K562 (cell line): ENCODE results near the gene NPR2. TPM values are rescaled to one million over a fixed set of nuclear protein-coding genes. Genes with fewer than 3 reads are reported as not detected.
A peak's percentile ranks its signal among the peaks of the same experiment; 100 is the strongest.

ENCODE experiments used
- ARID1B ChIP-seq: fragments of 450-650 bp; IDR thresholded peaks from 2 replicates; pipeline ENCODE4 v1.6.1; 2016; ENCODE audit warnings: antibody characterized with exemption, mild to moderate bottlenecking, inconsistent platforms
- ATF6 ChIP-seq: sonication (generic); formaldehyde crosslinking; IDR thresholded peaks from 2 replicates; pipeline ENCODE4 v1.4.0; 2020; ENCODE audit warnings: mild to moderate bottlenecking, missing genetic modification reagents
- CREB3 ChIP-seq: fragments of 450-650 bp; conservative IDR thresholded peaks from 2 replicates; pipeline ENCODE4 v1.6.1; 2016; ENCODE audit warnings: missing genetic modification characterization, low read depth, mild to moderate bottlenecking, missing compliant biosample characterization, moderate library complexity
- E2F3 ChIP-seq: fragments of 250-450 bp; sonication (Bioruptor Pico); IDR thresholded peaks from 2 replicates; pipeline ENCODE4 v1.4.0; 2020; ENCODE audit warnings: mild to moderate bottlenecking
- EP400 ChIP-seq: fragments of 450-650 bp; IDR thresholded peaks from 2 replicates; pipeline ENCODE4 v1.6.1; 2017; ENCODE audit warnings: antibody characterized with exemption, mild to moderate bottlenecking, moderate library complexity
- FOSL1 ChIP-seq: fragments of 200-800 bp; sonication (Bioruptor generic); conservative IDR thresholded peaks from 2 replicates; pipeline ENCODE4 v1.6.1; 2016; ENCODE audit warnings: missing genetic modification characterization, missing compliant biosample characterization
- HES1 ChIP-seq: fragments of 450-650 bp; IDR thresholded peaks from 2 replicates; pipeline ENCODE4 v1.6.1; 2016; ENCODE audit warnings: low read depth, mild to moderate bottlenecking, moderate library complexity
- HNRNPK ChIP-seq: fragments of 200-400 bp; formaldehyde crosslinking; IDR thresholded peaks from one replicate; pipeline ENCODE4 v1.6.1; 2018; ENCODE audit warnings: mild to moderate bottlenecking, low read depth, low read length; ENCODE audit not compliant: poor library complexity, severe bottlenecking
- JUND ChIP-seq, 2 experiments: IDR thresholded peaks; 2 replicates in 1 of 2; 3 replicates in 1 of 2; pipeline ENCODE4 v1.6.1; 2011; ENCODE audit warnings: borderline replicate concordance in 2 of 2, low read depth in 2 of 2, low read length in 2 of 2, improper control_type of control experiment in 1 of 2, missing biosample characterization in 1 of 2, missing genetic modification characterization in 1 of 2, missing genetic modification reagents in 1 of 2
- MCM3 ChIP-seq: fragments of 450-650 bp; IDR thresholded peaks from 2 replicates; pipeline ENCODE4 v1.6.1; 2016
- MXI1 ChIP-seq: IDR thresholded peaks from 2 replicates; pipeline ENCODE4 v1.6.1; 2011; ENCODE audit warnings: low read depth, mild to moderate bottlenecking, improper control_type of control experiment, low read length
- PHF20 ChIP-seq: fragments of 450-650 bp; IDR thresholded peaks from 2 replicates; pipeline ENCODE4 v1.6.1; 2018; ENCODE audit not compliant: partially characterized antibody
- RBFOX2 ChIP-seq: fragments of 200-400 bp; formaldehyde crosslinking; IDR thresholded peaks from 2 replicates; pipeline ENCODE4 v1.6.1; 2017; ENCODE audit warnings: low read depth, mild to moderate bottlenecking, low read length, moderate library complexity
- SAFB2 ChIP-seq: fragments of 200-400 bp; formaldehyde crosslinking; IDR thresholded peaks from 2 replicates; pipeline ENCODE4 v1.6.1; 2018; ENCODE audit warnings: borderline replicate concordance, low read length, low read depth, moderate library complexity; ENCODE audit not compliant: severe bottlenecking
- SMARCC2 ChIP-seq: fragments of 450-650 bp; IDR thresholded peaks from 2 replicates; pipeline ENCODE4 v1.6.1; 2017; ENCODE audit warnings: antibody characterized with exemption, moderate library complexity, mild to moderate bottlenecking, low read depth
- SOX6 ChIP-seq: fragments of 450-650 bp; IDR thresholded peaks from 2 replicates; pipeline ENCODE4 v1.6.1; 2014; ENCODE audit warnings: mild to moderate bottlenecking
- SRSF7 ChIP-seq: fragments of 200-400 bp; formaldehyde crosslinking; optimal IDR thresholded peaks from 2 replicates; pipeline ENCODE3; 2017; ENCODE audit warnings: mild to moderate bottlenecking, low read depth, low read length
- TOE1 ChIP-seq, 2 experiments: fragments of 450-650 bp in 1 of 2; sonication (generic) in 1 of 2; formaldehyde crosslinking in 1 of 2; IDR thresholded peaks; 2 replicates each; pipeline versions ENCODE4 v1.7.1 to v1.8.0; 2016 to 2022; ENCODE audit warnings: borderline replicate concordance in 2 of 2, mild to moderate bottlenecking in 2 of 2, antibody characterized with exemption in 1 of 2, inconsistent platforms in 1 of 2, low read depth in 1 of 2, missing genetic modification reagents in 1 of 2, moderate library complexity in 1 of 2
- ZNF143 ChIP-seq: sonication (generic); formaldehyde crosslinking; IDR thresholded peaks from 2 replicates; pipeline ENCODE4 v1.9.0; 2022; ENCODE audit warnings: mild to moderate bottlenecking, missing genetic modification reagents
- ZNF146 ChIP-seq: IDR thresholded peaks from one replicate; pipeline ENCODE4 v1.6.1; 2018; ENCODE audit warnings: missing compliant biosample characterization; ENCODE audit not compliant: unreplicated experiment
- ZNF444 ChIP-seq: fragments of 250-450 bp; sonication (Bioruptor Pico); IDR thresholded peaks from 2 replicates; pipeline ENCODE4 v1.4.0; 2020; ENCODE audit warnings: mild to moderate bottlenecking, moderate library complexity
- ZNF512 ChIP-seq: IDR thresholded peaks from 2 replicates; pipeline ENCODE4 v1.6.1; 2016; ENCODE audit warnings: missing genetic modification characterization, missing compliant biosample characterization
- ZNF695 ChIP-seq: fragments of 450-650 bp; formaldehyde crosslinking; IDR thresholded peaks from 2 replicates; pipeline ENCODE4 v1.4.0; 2020; ENCODE audit warnings: mild to moderate bottlenecking, moderate library complexity
- polyA plus RNA-seq, 8 experiments: library from polyadenylated mRNA; depleted of rRNA in 4 of 8; stranded (reverse) in 5 of 8; unstranded in 3 of 8; fragments of >200 nt; fragmentation: Nextera tagmentation in 2 of 8; fragmentation: Illumina TruSeq in 1 of 8; extraction: Ambion mirVana in 2 of 8; extraction: Trizol in 1 of 8; gene quantifications; 2 replicates each; pipeline versions ENCODE4 v1.2.1 to v1.2.3, GENCODE V29; 2011 to 2014; ENCODE audit warnings: inconsistent platforms in 1 of 8, missing spikeins in 1 of 8
- total RNA-seq, 7 experiments: library from RNA; depleted of rRNA in 6 of 7; stranded (reverse); fragments of >200 nt in 6 of 7; fragmentation: Illumina TruSeq in 2 of 7; extraction: Trizol in 2 of 7; gene quantifications; 2 replicates each; pipeline versions ENCODE4 v1.2.1 to v1.2.3, GENCODE V29; 2011 to 2021; ENCODE audit warnings: low replicate concordance in 1 of 7

The NPR2 gene
- total and polyA plus RNA-seq, 9 of the 15 experiments (the other 6 are each of a cell fraction or from before 2014, with no cell fraction given), result 2.4 to 12.9 (median 6.0) TPM

- TF ChIP-seq TOE1 (IDR thresholded peaks at IDR 0.05; ENCODE audit: borderline replicate concordance), result peak; percentile 65
- TF ChIP-seq TOE1 (CRISPR knock-in tag; IDR thresholded peaks at IDR 0.05; ENCODE audit: borderline replicate concordance, low read depth), result no peak
- TF ChIP-seq RBFOX2, result no peak
- no peak for TF ChIP-seq SOX6
- no peak for TF ChIP-seq E2F3 (CRISPR knock-in tag)
- TF ChIP-seq SAFB2, result no peak
- no peak for TF ChIP-seq MCM3
- peak; percentile 9 for TF ChIP-seq PHF20
- no peak for TF ChIP-seq ZNF146
- TF ChIP-seq ZNF444 (CRISPR knock-in tag), result no peak
- peak; percentile 76; the same call in 1 of the 2 replicates for TF ChIP-seq JUND (IDR thresholded peaks at IDR 0.05; ENCODE audit: borderline replicate concordance, low read depth, low read length)
- peak; percentile 56; the same call in 1 of the 3 replicates for TF ChIP-seq JUND (tag; IDR thresholded peaks at IDR 0.05; ENCODE audit: borderline replicate concordance, low read depth, low read length)
- TF ChIP-seq ZNF143 (CRISPR knock-in tag), result no peak
- no peak for TF ChIP-seq SRSF7
- no peak for TF ChIP-seq CREB3 (tag)
- no peak for TF ChIP-seq HES1
- TF ChIP-seq MXI1, result no peak
- TF ChIP-seq FOSL1 (tag), result peak; percentile 65
- no peak for TF ChIP-seq ATF6 (CRISPR knock-in tag)
- TF ChIP-seq SMARCC2, result no peak
- TF ChIP-seq ARID1B, result peak; percentile 49
- no peak for TF ChIP-seq HNRNPK
- TF ChIP-seq ZNF695 (CRISPR knock-in tag), result no peak
- TF ChIP-seq ZNF512 (tag), result no peak
- TF ChIP-seq EP400, result 0 out of 2 replicates have a peak, but pooled peaks have one; percentile 3
Measured at GRCh38 chr9:35798658-35799374, 7.4 kb downstream of the NPR2 start (continued).
